Activated T-helper 1 cell treated with Interleukin-2 at 50 U/mL for 16 hours (primary cell): Measurements from ENCODE around the gene TMIGD1.
A peak's percentile ranks its signal among the peaks of the same experiment; 100 is the strongest.
"Not testable (repeated sequence)": the region's sequence is repeated elsewhere in the genome, so short reads cannot be mapped to it uniquely, and the experiment has no call there.

ENCODE experiments used
- DNase-seq: peaks from one replicate; pipeline ENCODE4 v3.0.0-alpha.2; 2020; ENCODE audit warnings: low read depth

TMIGD1 gene

DNA sequence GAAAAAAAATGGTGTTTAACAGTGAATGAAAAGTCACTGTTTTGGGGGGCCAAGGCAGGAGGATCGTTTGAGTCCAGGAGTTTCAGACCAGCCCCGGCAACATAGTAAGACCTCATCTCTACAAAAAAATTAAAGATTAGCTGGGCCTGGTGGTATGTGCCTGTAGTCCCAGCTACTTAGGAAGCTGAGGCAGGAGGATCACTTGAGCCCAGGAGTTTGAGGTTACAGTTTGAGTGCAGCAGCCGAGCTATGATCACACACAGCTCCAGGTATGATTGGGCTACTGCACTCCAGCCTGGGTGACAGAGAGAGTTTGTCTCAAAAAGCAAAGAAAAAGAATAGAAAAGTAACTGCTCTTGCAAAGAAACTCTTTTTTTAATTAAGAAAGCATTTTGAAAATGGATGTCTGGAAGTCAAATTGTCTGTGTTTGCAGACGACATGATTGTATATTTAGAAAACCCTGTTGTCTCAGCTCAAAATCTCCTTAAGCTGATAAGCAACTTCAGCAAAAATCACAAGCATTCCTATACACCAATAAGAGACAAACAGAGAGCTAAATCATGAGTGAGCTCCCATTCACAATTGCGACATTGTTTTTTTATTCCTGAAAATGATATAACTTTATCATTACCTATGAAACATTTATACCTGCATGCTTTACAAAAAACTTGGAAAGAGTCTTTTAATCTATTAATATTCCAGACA lies 24.4 kb upstream of the TMIGD1 start:
- no peak for DNase-seq

DNA sequence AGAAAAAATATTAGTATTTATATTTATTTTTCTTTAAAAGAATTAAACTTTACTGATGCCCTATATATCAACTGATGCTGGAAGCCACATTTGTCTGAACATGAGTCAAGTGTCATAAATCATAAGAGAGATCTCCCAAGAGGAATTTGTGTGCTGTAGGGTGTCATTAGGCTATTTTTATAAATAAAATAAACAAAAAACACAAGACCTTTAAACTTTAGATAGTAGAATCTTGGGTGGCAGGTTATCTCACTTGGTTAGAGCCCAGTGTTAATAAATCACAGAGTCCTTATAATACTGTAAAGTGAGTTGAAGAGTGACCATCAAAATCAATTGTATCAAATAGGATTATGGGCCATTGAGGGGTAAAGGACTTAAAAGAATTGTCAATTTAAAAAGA lies 23.6 kb upstream of the TMIGD1 start:
- DNase-seq = no peak

DNA sequence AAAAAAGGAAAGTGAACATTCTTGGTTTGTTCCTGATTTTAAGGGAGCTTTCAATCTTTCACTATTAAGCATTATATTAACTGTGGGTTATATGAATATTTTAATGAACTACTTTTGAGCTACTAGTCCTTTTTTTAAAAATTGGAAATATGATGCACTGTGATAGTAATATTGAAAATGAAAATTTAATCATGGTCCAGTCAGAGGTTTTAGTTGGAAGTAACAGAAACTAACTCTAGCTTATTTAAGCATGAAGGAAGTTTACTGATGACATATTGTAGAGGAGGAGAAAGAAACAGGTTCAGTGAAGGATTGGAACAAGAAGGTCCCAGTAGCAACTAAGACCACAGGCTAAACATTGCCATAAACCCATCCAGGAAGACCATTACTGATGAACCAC lies 20.8 kb upstream of the TMIGD1 start:
- DNase-seq = no peak

DNA sequence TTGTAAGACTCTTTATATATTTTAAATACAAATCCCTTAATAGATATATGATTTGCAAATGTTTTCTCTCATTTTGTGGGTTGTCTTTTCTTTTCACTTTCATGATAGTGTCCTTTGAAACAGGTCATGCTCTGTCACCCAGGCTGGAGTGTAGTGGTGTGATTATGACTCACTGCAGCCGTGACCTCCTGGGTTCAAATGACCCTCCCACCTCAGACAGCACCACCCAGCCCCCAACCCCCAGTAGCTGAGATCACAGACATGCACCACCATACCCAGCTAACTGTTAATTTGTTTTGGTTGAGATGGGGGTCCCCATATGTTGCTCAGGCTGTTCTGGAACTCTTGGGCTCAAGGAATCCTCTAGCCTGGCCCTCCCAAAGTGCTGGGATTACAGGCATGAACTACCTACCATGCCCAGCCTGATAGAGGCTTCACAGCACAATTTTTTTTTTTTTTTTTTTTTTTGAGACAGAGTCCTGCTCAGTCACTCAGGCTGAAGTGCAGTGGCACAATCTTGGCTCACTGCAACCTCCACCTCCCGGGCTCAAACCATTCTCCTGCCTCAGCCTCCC lies 18.5 kb upstream of the TMIGD1 start:
- no peak for DNase-seq

DNA sequence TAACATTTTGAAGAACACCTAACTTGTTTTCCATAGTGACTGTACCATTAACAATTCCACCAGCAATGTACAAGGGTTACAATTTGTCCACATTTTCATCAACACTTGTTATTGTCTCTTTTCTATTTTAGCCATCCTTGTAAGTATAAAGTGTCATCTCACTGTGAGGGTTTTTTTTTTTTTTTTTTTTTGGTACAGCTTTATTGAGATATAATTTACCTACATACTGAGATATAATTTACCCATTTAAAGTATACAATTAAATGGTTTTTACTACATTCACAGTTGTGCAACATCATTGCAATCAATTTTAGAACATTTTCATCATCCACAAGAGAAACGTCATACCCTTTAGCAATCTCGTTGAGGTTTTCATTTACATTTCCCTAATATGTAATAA lies 17.9 kb upstream of the TMIGD1 start:
- DNase-seq = no peak

DNA sequence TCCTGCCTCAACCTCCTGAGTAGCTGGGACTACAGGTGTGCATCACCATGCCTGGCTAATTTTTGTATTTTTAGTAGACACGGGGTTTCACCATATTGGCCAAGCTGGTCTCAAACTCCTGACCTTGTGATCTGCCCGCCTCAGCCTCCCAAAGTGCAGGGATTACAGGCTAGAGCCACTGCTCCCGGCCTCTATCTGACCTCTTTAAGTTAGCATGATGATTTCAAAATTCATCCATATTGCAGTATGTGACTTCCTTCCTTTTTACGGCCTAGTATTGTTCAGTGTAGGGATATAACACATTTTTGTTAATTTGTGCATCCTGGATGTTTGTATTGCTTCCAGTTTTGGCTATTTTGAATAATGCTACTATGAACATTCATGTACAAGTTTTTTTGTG lies 17.4 kb upstream of the TMIGD1 start:
- DNase-seq = not testable (repeated sequence)

DNA sequence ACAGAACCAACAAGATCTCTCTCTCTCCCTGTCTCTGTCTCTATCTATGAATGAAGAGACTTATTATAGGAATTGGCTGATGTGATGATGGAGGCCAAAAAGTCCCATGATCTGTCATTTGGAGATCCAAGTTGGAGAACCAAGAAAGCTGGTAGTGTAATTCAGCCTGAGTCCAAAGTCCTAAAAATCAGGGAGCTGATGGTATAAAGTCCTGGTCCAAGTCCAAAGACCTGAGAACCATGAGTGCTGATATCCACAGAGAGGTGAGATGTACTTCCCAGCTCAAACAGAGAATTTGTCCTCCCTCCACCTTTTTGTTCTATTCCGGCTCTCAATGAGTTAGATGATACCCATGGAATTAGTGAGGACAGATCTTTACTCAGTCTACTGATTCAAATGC lies 15.4 kb upstream of the TMIGD1 start:
- DNase-seq = no peak

DNA sequence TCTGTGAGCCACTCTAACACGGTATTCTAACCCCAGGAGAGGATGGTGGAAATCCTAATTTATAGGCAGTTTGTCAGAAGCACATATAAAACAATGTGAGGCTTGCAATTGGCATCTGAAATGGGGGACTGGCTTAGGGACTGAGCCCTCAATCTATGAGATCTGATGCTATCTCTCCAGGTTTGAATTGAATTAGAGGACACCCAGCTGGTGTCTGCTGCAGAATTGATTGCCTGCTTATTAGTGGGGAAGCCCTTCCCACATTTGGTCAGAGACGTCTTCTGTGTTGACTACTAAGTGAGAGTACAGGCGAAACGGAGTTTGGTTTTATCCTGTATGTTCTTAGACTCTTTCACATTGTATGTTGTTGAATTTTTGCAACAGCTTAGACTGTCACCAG lies 13.6 kb upstream of the TMIGD1 start:
- DNase-seq = no peak

DNA sequence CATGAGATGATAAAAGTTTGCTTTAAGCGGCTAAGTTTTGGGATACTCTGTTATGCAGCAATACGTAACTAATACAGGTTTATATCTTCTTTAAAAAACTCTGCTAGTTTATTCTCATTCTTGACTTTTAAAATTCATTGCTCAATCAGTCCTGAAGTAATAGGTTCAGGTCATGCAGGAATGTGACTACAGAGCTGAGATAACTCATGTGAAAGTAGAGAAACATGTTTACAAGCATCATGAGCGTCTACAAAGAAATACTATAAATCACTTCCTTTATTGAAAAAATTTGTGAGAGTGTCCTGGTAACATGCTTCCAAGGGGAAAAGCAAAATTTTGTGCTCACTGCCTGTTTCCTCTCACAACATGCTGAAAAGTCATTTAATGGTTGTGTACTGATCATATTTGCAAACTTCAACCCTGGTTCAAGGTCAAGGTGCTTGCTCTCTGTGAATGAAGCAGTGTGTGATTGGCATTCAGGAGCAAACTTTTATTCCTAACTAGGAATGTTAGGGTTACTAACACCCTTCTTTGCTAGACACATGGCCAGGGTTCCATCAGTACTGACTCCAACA lies 12.5 kb upstream of the TMIGD1 start:
- no peak for DNase-seq

DNA sequence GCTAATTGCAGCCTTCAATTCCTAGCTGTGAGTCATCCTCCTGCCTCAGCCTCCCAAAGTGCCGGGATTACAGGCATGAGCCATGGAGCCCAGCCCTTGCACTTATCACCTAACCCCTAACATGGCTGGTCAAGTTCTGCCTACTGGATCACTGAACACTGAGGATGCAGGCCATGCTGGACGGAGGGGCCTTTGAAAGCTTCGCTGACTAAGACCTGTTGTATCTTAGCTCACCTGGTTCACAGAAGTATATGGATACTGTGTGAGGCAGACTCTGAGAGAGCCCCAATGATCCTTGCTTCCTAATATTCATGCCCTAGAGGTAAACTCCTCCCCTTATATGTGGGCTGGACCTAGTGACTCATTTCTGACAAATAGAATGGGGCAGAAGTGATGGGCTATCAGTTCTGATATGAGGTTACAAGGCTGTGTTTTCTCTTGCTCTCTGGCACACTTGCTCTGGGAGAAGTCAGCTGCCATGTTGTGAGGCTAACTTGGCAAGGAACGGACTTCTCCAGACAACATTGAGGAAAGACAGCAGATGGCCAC lies 11.7 kb upstream of the TMIGD1 start:
- DNase-seq = no peak

DNA sequence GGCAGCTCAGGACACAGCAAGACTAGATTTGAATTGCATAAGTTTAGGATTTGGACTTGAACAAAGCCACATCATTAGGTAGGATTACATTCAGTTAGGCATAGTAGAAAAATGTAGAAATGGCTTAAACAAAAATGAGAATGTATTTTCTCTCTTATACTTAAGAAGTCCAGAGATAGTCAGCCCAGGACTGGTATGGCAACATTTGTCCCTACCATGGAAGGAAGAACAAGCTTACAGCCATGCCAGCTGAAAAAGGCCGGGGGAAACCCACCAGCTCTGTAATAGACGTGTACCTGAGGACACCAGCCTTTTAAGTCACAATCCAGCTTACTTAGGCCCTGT lies 11.2 kb upstream of the TMIGD1 start:
- no peak for DNase-seq

DNA sequence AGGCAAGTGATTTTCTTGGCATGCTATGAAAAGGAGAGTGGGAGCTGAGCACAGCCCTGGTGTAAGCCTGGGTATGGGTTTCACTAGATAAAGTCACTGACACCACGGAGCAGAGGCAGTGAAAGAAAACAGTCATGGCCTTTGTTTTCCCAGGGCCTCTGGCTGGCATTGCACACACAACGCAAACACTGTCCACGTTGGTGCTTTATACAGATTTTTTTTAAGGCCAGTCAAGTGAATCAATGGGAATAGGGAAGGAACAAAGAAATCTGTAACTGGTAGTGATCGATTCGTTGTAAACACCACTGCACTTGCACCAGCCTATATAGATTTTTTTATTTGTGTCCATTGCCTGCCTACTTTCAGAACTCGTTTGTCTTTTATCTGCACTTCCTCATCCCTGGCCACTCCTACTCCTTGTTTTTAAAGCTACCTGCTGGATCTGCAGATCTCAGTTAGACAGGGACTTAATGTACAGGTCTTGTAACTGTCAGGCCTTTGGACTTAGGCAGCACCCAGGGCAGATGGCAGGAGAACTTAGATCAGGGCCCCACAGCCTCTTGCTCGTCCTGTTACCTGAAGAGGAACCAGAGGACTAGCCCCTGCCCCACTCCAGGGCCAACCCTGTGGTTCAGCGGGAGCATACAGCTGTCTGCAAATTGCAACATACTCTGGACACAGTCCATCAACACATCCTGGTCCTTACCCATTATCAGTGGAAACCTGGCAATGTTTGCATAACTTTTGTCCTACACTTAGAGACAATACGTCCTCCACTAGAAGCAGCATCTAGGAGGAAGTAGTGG lies 10.6 kb upstream of the TMIGD1 start:
- DNase-seq = no peak

DNA sequence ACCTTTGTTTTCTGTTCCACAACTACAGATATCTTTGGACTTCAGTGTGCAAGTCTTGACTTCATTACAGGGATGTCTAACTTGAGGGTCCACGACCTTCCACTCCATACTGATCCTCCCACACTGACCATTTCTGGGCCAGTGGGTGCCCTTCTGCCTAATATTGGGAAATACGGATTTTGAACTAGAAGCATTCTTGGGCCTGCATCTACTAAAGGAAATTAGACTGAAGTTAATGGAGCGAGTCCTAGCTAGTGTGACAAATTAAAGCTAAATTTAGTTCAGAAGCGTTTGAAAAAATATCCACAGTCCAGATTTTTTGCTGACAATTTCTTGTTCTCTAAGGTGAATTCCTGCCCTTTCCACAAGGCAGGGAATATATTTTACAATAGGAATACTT lies 9.9 kb upstream of the TMIGD1 start:
- no peak for DNase-seq

DNA sequence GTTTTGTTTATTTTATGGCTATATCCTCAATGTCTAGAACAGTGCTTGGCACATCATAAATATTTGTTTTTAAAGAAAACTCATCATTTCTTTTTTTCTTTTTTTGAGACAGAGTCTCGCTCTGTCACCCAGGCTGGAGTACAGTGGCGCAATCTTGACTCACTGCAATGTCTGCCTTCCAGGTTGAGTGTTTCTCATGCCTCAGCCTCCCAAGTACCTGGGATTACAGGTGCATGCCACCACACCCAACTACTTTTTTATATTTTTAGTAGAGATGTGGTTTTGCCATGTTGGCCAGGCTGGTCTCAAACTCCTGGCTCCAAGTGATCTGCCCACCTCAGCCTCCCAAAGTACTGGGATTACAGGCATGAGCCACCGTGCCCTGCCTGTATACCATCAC lies 9.4 kb upstream of the TMIGD1 start:
- not testable (repeated sequence) for DNase-seq

DNA sequence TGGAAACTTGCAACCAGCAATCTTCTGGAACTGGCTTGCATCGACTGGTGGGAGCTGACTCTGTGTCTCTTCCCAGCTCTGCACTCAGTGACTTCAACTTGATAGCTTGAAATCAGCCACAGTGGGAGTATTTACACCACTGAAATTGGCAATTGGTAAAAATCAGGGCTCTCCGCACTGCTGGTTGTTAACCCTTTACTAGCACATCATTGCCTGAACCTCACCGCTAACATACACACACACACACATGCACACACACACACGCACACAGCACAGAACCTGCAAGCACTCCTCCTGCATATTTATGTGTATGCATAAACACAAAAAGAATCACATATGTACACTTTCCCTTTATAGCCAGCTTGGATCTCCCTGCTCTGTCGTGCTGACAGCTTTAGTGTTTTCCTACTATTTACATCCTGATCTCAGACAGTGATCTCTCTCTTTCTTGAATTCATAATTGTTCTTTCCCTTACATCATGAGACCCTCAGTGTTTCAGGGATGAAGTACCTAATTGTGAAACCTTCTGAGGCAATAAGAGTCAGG lies 7.9 kb upstream of the TMIGD1 start:
- no peak for DNase-seq

DNA sequence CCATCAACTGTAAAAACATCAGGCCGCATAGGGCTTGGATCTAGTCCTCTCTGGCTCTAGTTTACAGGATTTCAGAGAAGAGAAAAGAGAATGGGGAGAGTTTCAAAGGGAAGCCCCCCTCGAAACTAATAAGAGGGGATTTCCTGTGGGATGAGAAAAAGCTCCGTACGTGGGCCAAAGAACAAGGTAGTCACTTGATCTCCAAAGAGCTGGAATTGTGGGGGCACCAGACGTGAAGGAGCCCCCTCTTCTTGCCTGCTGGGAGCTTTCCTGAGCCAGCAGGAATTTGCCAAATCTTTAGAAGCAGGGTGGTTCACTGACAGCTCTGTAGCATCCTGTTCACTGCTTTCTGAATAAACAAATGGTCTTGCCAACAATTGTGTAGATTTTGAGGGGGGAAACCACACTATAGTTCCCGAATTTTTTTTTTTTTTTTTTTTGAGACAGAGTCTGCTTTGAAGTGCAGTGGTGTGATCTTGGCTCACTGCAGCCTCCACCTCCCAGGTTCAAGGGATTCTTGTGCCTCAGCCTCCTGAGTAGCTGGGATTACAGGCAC lies 7.0 kb upstream of the TMIGD1 start:
- no peak for DNase-seq

DNA sequence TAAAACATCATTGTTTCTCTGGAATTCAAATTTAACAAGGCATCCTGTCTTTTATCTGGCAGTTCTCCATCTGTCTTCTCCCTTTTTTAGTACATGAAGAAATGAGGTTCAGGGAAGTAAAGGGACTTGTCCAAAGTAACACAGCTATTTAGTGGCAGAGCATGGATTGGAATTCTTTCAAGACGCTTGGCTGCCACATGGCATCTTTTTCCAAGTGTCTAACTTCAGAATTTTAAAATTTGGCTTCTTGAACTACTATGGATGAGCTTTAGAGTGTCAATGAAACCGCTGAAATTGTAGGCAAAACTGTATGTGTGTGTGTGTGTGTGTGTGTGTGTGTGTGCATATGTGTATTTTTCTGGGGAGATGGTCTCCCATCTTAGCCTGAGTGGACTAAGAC lies 5.2 kb upstream of the TMIGD1 start:
- no peak for DNase-seq

DNA sequence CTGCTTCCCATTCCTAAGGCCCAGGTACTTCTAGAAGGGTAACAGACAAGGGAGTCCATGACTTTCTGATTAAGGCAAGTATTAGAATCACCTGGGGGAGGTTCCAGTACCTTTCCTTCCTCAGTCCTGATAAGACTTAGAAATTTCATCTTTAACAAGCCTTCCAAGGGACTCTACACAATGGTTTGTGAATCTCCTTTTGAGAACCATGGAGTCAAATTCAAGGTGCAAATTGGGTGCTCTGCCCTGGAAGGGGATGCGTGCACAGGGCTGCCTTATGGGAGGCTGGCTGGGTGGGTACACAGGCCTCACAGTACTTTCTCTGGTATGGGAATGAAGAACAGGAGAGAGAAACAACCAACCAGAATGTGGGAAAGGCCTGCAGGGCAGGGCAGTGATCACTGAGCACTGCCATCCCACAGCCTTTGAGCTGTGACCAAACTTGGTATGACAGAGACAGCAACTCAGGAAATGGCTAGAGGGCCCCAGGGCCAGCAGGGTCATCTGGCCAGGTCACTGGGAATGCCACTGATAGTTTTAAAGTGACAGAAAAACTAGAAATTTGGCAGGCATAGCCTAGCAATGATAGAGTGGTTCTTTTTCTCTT lies 3.6 kb upstream of the TMIGD1 start:
- no peak for DNase-seq

DNA sequence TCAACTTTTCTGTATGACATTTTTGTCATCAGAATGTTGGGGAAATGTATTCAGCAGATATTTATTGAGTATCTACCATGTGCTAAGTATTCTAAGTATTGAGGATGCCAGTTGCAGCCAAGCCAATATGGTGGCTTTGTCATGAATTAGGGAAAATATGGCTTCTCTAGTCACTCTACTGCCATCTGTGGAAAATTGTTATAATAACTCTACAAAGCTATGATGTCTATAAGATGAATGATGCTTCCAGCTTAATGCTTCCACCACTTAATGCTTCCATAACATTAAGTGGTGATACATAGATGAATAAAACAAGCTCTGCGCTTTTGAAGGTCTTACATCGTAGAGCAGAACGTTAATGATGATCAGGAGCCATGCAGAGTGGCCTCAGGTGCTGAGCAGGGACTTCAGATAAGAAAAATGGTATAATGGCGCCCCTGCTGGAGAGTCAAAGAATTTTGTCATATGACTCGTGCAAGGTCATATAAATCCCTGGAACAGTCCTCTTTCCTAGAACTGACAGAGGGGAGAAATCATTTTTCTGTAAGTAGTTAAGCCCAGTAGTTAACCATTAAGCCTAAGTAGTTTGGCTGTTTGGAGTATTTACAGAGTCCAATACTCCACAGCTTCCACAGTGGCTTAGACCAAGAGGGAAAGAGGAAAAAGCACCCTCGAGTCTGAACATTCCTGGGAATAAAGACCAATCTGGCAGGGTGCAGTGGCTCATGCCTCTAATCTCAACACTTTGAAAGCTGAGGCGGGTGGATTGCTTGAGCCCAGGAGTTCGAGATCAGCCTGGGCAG lies 2.7 kb upstream of the TMIGD1 start:
- peak; percentile 24 for DNase-seq

DNA sequence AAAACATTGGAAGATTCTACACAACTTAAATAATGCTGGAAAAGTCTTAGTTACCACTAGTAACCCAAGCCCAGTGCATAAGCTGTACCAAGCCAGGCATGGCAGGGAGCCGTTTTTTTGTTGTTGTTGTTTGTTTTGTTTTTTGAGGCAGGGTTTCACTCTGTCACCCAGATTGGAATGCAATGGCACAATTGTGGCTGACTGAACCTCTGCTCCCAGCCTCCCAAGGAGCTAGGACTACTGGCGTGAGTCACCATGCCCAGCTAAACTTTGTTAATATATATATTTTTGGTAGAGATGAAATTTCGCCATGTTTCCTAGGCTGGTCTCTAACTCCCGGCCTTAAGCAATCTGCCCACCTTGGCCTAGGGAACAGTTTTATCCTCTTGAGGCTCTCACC lies 564 bp upstream of the TMIGD1 start:
- no peak for DNase-seq

DNA sequence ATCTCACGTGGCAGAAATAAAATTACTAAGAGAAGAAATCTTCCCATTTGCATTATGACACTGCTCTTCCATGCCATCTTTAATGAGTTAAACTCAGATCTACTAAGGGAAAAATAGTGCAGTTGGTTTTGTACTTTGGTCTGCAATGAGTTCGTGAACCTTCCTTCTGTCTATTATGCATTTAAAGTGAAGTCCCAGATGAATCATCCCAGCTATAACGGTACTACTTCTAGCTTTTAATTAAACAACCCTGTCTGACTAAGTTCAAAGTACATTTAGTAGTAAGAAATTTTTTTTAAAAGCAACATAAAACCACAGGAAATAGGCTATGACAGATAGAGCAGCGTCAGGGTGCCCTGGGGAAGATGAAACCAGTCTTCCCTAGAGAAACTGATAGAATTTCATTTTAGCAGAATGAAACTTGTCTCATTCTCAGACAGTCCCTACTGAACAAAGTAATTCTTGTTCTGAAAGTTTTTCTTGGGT lies 1.8 kb downstream of the TMIGD1 start:
- peak; percentile 21 for DNase-seq
